Measurements from ENCODE around the gene PRMT7.

The PRMT7 gene

DNA sequence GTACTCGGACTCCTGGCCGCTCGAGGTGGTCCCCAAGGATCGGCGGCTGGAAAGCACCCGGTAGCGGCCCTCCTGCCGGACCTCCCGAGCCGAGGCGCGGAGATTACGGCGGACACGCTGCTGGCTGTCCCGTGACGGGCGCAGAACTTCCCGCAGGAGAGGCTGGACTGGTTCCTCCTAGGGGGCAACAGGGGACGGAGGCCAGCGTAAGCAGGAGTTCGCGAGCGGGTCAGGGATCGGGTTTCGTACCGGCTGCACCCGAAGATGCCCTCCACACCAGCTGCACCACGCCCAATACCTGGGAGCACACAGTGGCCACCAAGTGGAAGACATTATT is 414 bp upstream of the PRMT7 start:
- TF ChIP-seq, protein P1, sequence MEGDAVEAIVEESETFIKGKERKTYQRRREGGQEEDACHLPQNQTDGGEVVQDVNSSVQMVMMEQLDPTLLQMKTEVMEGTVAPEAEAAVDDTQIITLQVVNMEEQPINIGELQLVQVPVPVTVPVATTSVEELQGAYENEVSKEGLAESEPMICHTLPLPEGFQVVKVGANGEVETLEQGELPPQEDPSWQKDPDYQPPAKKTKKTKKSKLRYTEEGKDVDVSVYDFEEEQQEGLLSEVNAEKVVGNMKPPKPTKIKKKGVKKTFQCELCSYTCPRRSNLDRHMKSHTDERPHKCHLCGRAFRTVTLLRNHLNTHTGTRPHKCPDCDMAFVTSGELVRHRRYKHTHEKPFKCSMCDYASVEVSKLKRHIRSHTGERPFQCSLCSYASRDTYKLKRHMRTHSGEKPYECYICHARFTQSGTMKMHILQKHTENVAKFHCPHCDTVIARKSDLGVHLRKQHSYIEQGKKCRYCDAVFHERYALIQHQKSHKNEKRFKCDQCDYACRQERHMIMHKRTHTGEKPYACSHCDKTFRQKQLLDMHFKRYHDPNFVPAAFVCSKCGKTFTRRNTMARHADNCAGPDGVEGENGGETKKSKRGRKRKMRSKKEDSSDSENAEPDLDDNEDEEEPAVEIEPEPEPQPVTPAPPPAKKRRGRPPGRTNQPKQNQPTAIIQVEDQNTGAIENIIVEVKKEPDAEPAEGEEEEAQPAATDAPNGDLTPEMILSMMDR (conservative IDR thresholded peaks at IDR 0.05; ENCODE audit: low read depth): no peak
- POLR2A ChIA-PET (ENCODE audit: low non-redundant PET): interaction anchor here (0.6 to 1.2 kb wide), 4 partner anchors 11 to 73 kb away, joined by 3 to 9 read pairs (median 4); no protein-coding TSS in a partner anchor
- CTCF ChIA-PET: interaction anchor here (0.6 to 1.2 kb wide), 5 partner anchors 11 to 172 kb away, joined by 3 to 5 read pairs (median 3); no protein-coding TSS in a partner anchor
- H3K27ac ChIP-seq: peak overlapping the region; percentile 82
- no peak for DNase-seq (ENCODE audit: low spot score)

DNA sequence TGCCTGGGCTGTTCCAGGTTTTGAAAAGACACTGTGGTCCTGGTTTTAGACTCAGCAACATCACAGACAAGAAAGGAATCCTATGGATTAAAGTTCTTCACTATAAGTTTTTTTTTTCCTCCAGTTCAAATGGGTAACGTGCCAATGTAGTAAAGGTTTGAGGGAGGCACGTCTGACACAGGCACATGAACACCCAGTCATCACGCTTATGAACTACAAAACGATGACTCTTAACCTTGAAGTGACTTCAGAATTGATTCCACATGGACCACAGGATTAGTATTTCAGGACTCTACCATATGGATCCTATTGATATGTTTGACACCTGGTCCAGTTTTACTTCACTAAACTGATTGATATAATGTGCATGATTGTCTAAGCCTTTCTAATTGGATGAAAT is 2.3 kb downstream of the PRMT7 start:
- POLR2A ChIA-PET (ENCODE audit: low non-redundant PET): no interaction called here

DNA sequence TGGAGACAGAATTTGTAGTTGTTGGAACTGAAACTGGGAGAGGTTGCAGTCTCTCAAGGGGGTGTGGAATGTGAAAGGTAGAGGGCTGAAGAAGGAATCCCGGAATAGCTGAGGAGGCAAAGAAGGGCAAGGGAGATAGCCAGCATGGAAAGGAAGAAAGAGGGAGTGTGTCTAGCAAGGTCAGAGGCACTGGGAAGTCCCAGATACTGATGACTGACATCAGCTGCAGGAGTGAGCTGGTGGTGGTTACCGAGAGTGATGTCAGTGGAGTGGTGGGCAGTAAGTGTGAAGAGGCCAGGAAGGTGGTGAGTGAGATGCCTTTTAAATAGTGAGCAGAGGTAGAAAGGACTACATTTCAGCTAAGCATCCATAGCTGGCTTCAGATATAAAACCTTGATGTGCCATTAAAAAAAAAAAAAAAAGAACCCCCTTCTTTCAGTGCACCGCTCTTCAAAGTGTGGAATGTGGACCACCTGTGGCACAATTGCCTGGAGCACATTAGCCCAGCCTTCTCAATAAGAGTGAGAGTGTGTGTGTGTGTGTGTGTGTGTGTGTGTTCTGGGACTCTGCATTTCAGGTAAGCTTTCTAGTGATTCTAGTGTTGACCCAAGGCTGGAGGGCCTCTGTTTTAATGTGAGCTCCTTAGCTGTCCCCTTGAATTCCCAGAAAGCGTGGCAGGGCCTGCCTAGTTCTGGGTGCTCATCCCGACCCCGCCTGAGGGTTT is 8.5 kb downstream of the PRMT7 start:
- TF ChIP-seq, protein P1 (conservative IDR thresholded peaks at IDR 0.05; ENCODE audit: low read depth): no peak
- H3K27ac ChIP-seq: no peak overlapping the region
- CTCF ChIA-PET: interaction anchor here (1.2 to 1.9 kb wide), 2 partner anchors 9 to 58 kb away, joined by 3 to 8 read pairs; no protein-coding TSS in a partner anchor
- no peak for DNase-seq (ENCODE audit: low spot score)
- POLR2A ChIA-PET (ENCODE audit: low non-redundant PET): no interaction called here

More for the DNA sequence above, 2.3 kb downstream of the PRMT7 start:
- no peak for DNase-seq (ENCODE audit: low spot score)
- CTCF ChIA-PET: no interaction called here
- no peak overlapping the region; the same call in 1 of the 2 replicates for H3K27ac ChIP-seq
- TF ChIP-seq, protein P1 (conservative IDR thresholded peaks at IDR 0.05; ENCODE audit: low read depth): no peak

DNA sequence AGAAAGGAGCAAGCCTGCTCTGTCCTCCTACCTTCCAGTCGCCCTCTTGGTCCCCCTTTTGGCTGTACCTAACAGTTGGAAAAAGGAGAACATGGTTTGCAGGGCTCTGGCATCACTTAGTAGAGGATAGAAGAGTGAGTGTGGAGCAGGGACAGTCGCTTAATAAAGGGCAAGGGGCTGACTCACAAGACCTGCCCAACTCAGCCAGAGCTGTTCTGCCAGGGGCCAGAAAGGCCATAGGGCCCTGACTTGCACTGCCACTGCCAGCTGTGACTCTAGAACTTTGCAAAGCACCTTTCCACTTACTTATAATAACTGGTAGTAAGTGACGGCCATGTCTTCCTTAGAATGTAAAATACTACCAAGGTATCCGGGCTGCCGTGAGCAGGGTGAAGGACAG is 13.5 kb downstream of the PRMT7 start:
- 0 out of 2 replicates have a peak overlapping the region, but pooled peaks have one; percentile 10 for H3K27ac ChIP-seq
- ChIA-PET POLR2A (ENCODE audit: low non-redundant PET) (no interaction called here), CTCF (interaction anchor here (0.6 to 0.9 kb wide), 2 partner anchors 40 to 61 kb away, joined by 4 to 5 read pairs; no protein-coding TSS in a partner anchor)
- no peak for DNase-seq (ENCODE audit: low spot score)
- TF ChIP-seq, protein P1 (conservative IDR thresholded peaks at IDR 0.05; ENCODE audit: low read depth): no peak

DNA sequence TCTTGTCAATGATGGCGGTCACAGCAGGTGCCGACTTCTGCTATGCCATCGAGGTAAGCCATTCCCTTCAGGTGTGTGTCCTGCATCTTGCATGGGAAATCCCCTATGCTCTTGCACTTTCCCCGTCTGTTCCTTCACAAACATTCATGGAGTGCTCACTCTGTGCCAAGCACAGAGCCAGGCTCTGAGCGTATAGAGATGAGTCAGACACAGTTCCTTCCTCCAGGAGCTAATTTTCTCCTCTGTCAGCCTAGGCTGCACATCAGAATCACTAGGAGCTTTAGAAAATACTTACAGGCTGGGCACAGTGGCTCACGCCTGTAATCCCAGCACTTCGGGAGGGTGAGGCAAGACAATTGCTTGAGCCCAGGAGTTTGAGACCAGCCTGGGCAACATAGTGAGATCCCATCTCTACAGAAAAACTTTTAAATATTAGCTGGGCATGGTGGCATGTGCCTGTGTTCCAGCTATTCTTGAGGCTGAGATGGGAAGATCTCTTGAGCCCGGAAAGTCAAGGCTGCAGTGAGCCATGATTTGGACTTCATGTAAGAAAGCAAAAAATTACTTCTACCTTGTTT is 14.1 kb downstream of the PRMT7 start:
- CTCF ChIA-PET: interaction anchor here (0.9 kb wide), 1 partner anchor 61 kb away, joined by 4 read pairs; no protein-coding TSS in a partner anchor
- TF ChIP-seq, protein P1 (conservative IDR thresholded peaks at IDR 0.05; ENCODE audit: low read depth): no peak

DNA sequence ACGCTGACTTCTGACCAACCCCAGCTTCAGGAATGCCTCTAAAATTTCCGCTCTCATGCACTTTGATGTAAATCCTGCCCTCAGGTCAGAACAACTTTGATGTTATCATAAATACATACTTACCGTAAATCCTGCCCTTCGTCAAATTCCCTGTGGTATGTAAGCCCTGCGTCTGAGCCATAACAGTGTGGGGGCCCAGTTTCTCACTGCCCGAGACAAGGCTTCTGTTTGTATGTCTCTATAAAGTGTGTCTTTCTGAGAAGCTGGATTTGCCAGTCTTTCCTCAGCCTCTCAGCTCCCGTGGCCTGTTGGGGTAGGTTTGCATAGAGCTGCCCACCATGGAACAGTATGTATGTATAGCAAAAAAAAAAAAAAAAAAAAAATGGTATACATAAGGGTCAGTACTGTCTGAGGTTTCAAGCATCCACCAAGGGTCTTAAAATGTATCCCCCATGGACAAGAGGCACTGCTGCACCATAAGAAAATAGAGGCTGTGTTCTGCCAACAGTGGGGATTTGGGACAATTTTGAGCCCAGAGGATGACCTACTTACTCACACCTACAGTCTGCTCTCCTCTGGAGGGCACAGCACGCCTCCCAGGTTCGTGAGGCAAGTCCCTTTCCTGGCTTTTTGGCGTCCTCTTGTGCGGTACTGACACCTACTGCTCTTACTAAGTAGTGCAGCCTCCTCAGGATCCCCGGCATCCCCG is 17.5 kb downstream of the PRMT7 start:
- ChIA-PET POLR2A (ENCODE audit: low non-redundant PET) (interaction anchor here (1.1 kb wide), 1 partner anchor 18 kb away, joined by 3 read pairs; the partner anchor contains the start of genes PRMT7 and SLC7A6OS), CTCF (interaction anchor here (0.6 to 4.2 kb wide), 23 partner anchors 9 to 263 kb away, joined by 3 to 76 read pairs (median 3); partner anchors contain the start of genes PLA2G15 and SLC7A6)
- TF ChIP-seq, protein P1 (conservative IDR thresholded peaks at IDR 0.05; ENCODE audit: low read depth): peak; percentile 92
- DNase-seq (ENCODE audit: low spot score): peak; percentile 85
- H3K27ac ChIP-seq: no peak overlapping the region

More for the DNA sequence above, 14.1 kb downstream of the PRMT7 start:
- POLR2A ChIA-PET (ENCODE audit: low non-redundant PET): no interaction called here
- DNase-seq (ENCODE audit: low spot score): no peak
- 0 out of 2 replicates have a peak overlapping the region, but pooled peaks have one; percentile 10 for H3K27ac ChIP-seq
